DOHH2 (cell line): Measurements from ENCODE around the gene ABR.
"Not testable (repeated sequence)": the region's sequence is repeated elsewhere in the genome, so short reads cannot be mapped to it uniquely, and the experiment has no call there.

ENCODE experiments used
- H3F3A ChIP-seq: fragments of 200-600 bp; sonication (generic), shearing (Covaris generic); 2 replicates; pipeline ENCODE4 v1.6.0; 2016; ENCODE audit warnings: antibody characterized with exemption, mild to moderate bottlenecking; ENCODE audit not compliant: control insufficient read depth, insufficient read depth
- H3K27ac ChIP-seq: fragments of 200-600 bp; sonication (generic); 2 replicates; pipeline ENCODE4 v1.5.1; 2014; ENCODE audit warnings: low read depth, mild to moderate bottlenecking, low read length, moderate library complexity
- H3K27me3 ChIP-seq: fragments of 200-600 bp; sonication (generic); 2 replicates; pipeline ENCODE4 v1.6.1; 2014; ENCODE audit warnings: mild to moderate bottlenecking, low read length, mixed read lengths; ENCODE audit not compliant: control insufficient read depth
- H3K36me3 ChIP-seq: fragments of 200-600 bp; sonication (generic); 2 replicates; pipeline ENCODE4 v1.6.1; 2014; ENCODE audit warnings: mild to moderate bottlenecking, low read length, moderate library complexity, mixed read lengths; ENCODE audit not compliant: control insufficient read depth
- H3K4me1 ChIP-seq: fragments of 200-600 bp; sonication (generic); 2 replicates; pipeline ENCODE4 v1.6.1; 2014; ENCODE audit warnings: mild to moderate bottlenecking, low read length, mixed read lengths; ENCODE audit not compliant: control insufficient read depth
- H3K4me2 ChIP-seq: fragments of 200-600 bp; sonication (generic); 2 replicates; pipeline ENCODE4 v1.6.0; 2014; ENCODE audit warnings: mild to moderate bottlenecking, low read length, moderate library complexity
- H3K4me3 ChIP-seq: fragments of 200-600 bp; sonication (generic); 2 replicates; pipeline ENCODE4 v1.5.1; 2014; ENCODE audit warnings: mild to moderate bottlenecking, low read length, mixed read lengths
- H3K79me2 ChIP-seq: fragments of 200-600 bp; sonication (generic); 2 replicates; pipeline ENCODE4 v1.6.1; 2014; ENCODE audit warnings: mild to moderate bottlenecking, low read length, mixed read lengths; ENCODE audit not compliant: control insufficient read depth
- H3K9me2 ChIP-seq: fragments of 200-600 bp; sonication (generic); replicated peaks from 2 replicates; pipeline ENCODE4 v1.6.1; 2014; ENCODE audit warnings: mild to moderate bottlenecking, low read length, mixed read lengths; ENCODE audit not compliant: control insufficient read depth
- H3K9me3 ChIP-seq: fragments of 200-600 bp; sonication (generic); 2 replicates; pipeline ENCODE4 v1.6.1; 2014; ENCODE audit warnings: antibody characterized with exemption, low read length, mixed read lengths; ENCODE audit not compliant: control insufficient read depth, insufficient read depth
- H4K20me1 ChIP-seq: fragments of 200-600 bp; sonication (generic); 2 replicates; pipeline ENCODE4 v1.6.0; 2014; ENCODE audit warnings: low read depth, mild to moderate bottlenecking, antibody characterized with exemption, low read length, moderate library complexity; ENCODE audit not compliant: control insufficient read depth, insufficient read depth
- CTCF ChIP-seq: fragments of 200-600 bp; sonication (generic); IDR thresholded peaks from one replicate; pipeline ENCODE4 v1.5.1; 2014; ENCODE audit warnings: antibody characterized with exemption, mild to moderate bottlenecking, low read depth, low read length; ENCODE audit not compliant: poor library complexity, severe bottlenecking
- EZH2phosphoT487 ChIP-seq: fragments of 200-600 bp; sonication (generic); IDR thresholded peaks from 2 replicates; pipeline ENCODE4 v1.6.1; 2017; ENCODE audit warnings: borderline replicate concordance, mild to moderate bottlenecking, antibody characterized with exemption, low read length, moderate library complexity, mixed read lengths

The ABR gene

GRCh38 chr17:1067282-1067956, 112.4 kb downstream of the ABR start:
- H3K9me2 ChIP-seq: no peaks in the 10 kb centered on the region
- H3K4me2 ChIP-seq: no peak overlapping the region
- H3K79me2 ChIP-seq: no peaks in the 10 kb centered on the region
- no peaks in the 10 kb centered on the region for H3F3A ChIP-seq
- H3K9me3 ChIP-seq: peaks cover 8% of the 10 kb centered on the region; the same call in 1 of the 2 replicates
- no peak overlapping the region for H3K4me3 ChIP-seq
- no peaks in the 10 kb centered on the region for H4K20me1 ChIP-seq
- TF ChIP-seq CTCF: no peak
- no peaks in the 10 kb centered on the region for H3K4me1 ChIP-seq
- H3K27ac ChIP-seq: no peak overlapping the region
- H3K36me3 ChIP-seq: peaks cover 74% of the 10 kb centered on the region
- H3K27me3 ChIP-seq: no peaks in the 10 kb centered on the region

GRCh38 chr17:1065416-1065815, 114.4 kb downstream of the ABR start:
- H3K36me3 ChIP-seq: peaks cover 68% of the 10 kb centered on the region
- H3F3A ChIP-seq, H3K27ac ChIP-seq, H3K79me2 ChIP-seq, H4K20me1 ChIP-seq, H3K4me1 ChIP-seq, H3K9me2 ChIP-seq, H3K4me2 ChIP-seq, H3K27me3 ChIP-seq, H3K4me3 ChIP-seq, H3K9me3 ChIP-seq: not testable (repeated sequence)

GRCh38 chr17:1060991-1061390, 118.8 kb downstream of the ABR start:
- no peak overlapping the region for H3K4me2 ChIP-seq
- H3K4me1 ChIP-seq: no peaks in the 10 kb centered on the region
- no peak overlapping the region for H3K27ac ChIP-seq
- H3K27me3 ChIP-seq: no peaks in the 10 kb centered on the region
- no peak overlapping the region for H3K4me3 ChIP-seq
- no peaks in the 10 kb centered on the region for H3K9me2 ChIP-seq
- TF ChIP-seq CTCF (no peak), EZH2phosphoT487 (no peak)
- peaks cover 68% of the 10 kb centered on the region for H3K36me3 ChIP-seq
- peaks cover 4% of the 10 kb centered on the region; the same call in 1 of the 2 replicates for H3K9me3 ChIP-seq
- H4K20me1 ChIP-seq: no peaks in the 10 kb centered on the region
- H3K79me2 ChIP-seq: no peaks in the 10 kb centered on the region
- H3F3A ChIP-seq: no peaks in the 10 kb centered on the region

- Histone ChIP-seq H3F3A (no peaks in the 10 kb centered on the region), H3K27ac (no peak overlapping the region), H3K9me3 (peaks cover 4% of the 10 kb centered on the region; the same call in 1 of the 2 replicates), H3K9me2 (no peaks in the 10 kb centered on the region), H3K79me2 (no peaks in the 10 kb centered on the region), H3K27me3 (no peaks in the 10 kb centered on the region), H3K4me1 (no peaks in the 10 kb centered on the region), H3K36me3 (peaks cover 74% of the 10 kb centered on the region), H4K20me1 (no peaks in the 10 kb centered on the region), H3K4me3 (no peak overlapping the region), H3K4me2 (no peak overlapping the region)
- TF ChIP-seq EZH2phosphoT487 (no peak), CTCF (no peak)
Measured at GRCh38 chr17:1059131-1059795, 120.5 kb downstream of the ABR start.
